Measurements from ENCODE around the gene LRRC74A. TPM values are rescaled to one million over a fixed set of nuclear protein-coding genes. Genes with fewer than 3 reads are reported as not detected.

The LRRC74A gene
- total and polyA plus RNA-seq, 9 of the 15 experiments (the other 6 are each of a cell fraction or from before 2014, with no cell fraction given) = not detected

DNA sequence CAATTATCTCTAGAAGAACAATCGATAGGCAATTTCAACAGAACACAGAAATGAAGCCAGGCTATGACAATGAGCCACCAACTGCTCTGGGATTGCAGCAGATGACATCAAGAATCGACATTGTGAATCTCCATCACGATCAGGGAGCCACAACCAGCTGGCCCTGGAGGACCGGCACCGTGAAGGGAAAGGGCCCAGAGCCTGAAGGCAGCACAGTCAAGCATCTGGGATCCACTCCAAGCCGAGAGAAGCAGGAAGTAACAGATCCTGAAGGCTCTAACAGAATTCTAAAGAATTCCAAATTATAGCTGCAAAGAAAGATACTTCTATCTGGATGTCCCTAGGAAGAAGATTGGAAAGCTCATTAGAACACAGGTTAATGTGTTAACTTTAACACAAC, 61.0 kb downstream of the LRRC74A start:
- no peaks in the 10 kb centered on the region for H3K36me3 ChIP-seq (ENCODE audit: control insufficient read depth, insufficient read depth, low read length)
- WGBS (ENCODE audit: insufficient coverage, low coverage, missing lambda C conversion rate) = 0% methylated on average over 6 of the region's 6 CpGs
- ChIA-PET CTCF (ENCODE audit: low intra/inter-chr PET ratio) (no interaction called here), POLR2A (no interaction called here)
- intact Hi-C loops (cut with micrococcal nuclease) (no loop called here), in situ Hi-C loops (cut with MboI) (no loop called here)
- H3K4me2 ChIP-seq (ENCODE audit: insufficient read depth, low read length) = no peak overlapping the region
- DNase-seq (ENCODE audit: extremely low read depth in 1 of 4, low spot score in 3 of 4) (no peak), FAIRE-seq (no peak), ATAC-seq (no peak)
- no peak overlapping the region for H3K9ac ChIP-seq (ENCODE audit: insufficient read depth in 1 of 2, low read depth in 2 of 2, low read length in 2 of 2)
- no peaks in the 10 kb centered on the region for H3K79me2 ChIP-seq (ENCODE audit: control insufficient read depth, insufficient read depth, low read length)
- H3K4me3 ChIP-seq = no peak overlapping the region
- no peak overlapping the region for H3K27ac ChIP-seq (ENCODE audit: extremely low read depth, low read depth, low read length)
- H4K20me1 ChIP-seq (replicated peaks; ENCODE audit: control insufficient read depth, insufficient read depth, low read length) = no peaks in the 10 kb centered on the region
- no TSS peak for BruUV-seq (replicated peaks)
- no peaks in the 10 kb centered on the region for H3K9me1 ChIP-seq (ENCODE audit: control insufficient read depth, insufficient read depth, low read length)
- no peaks in the 10 kb centered on the region for H3K9me3 ChIP-seq (replicated peaks; ENCODE audit: control insufficient read depth, insufficient read depth, low read depth, low read length)
- TF ChIP-seq CREBBP (IDR thresholded peaks at IDR 0.05; ENCODE audit: low read depth, low read length) = no peak
- peaks cover 0 to 8% of the 10 kb centered on the region in 2 experiments; a peak in 1 of 5 replicates for H3K4me1 ChIP-seq (replicated peaks in 1 of 2; ENCODE audit: control insufficient read depth in 2 of 2, insufficient read depth in 2 of 2, low read length in 2 of 2)
- no peak overlapping the region for H2AFZ ChIP-seq (ENCODE audit: low read depth, low read length)
- peaks cover 4 to 41% of the 10 kb centered on the region in 2 experiments; a peak in 4 of 5 replicates for H3K27me3 ChIP-seq (ENCODE audit: control insufficient read depth in 2 of 2, insufficient read depth in 2 of 2, low read length in 2 of 2)

DNA sequence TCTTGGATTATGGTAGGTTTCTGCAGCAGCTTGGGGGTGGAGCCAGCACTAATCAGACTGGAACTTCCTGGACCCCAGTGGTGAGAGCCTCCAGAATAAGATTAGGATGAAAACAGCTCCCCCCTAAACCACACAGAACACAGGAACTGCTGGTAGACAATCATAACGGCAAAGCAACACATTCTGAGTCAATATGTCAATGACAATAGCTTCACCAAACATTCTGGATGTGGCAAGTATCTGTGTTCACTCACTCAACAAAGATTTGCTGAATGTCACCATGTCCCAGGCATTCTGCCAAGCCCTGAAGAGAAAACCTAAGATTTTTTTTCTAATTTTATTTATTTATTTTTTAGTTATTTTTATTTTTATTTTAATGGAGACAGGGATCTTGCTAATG, 65.2 kb downstream of the LRRC74A start:
- WGBS (ENCODE audit: insufficient coverage, low coverage, missing lambda C conversion rate) = 6% methylated on average over 1 of the region's 1 CpG
- no peak overlapping the region for H3K4me3 ChIP-seq
- H3K27ac ChIP-seq (ENCODE audit: extremely low read depth, low read depth, low read length) = no peak overlapping the region
- H3K9ac ChIP-seq (ENCODE audit: insufficient read depth in 1 of 2, low read depth in 2 of 2, low read length in 2 of 2) = no peak overlapping the region
- in situ Hi-C loops (cut with MboI) (no loop called here), intact Hi-C loops (cut with micrococcal nuclease) (no loop called here)
- H2AFZ ChIP-seq (ENCODE audit: low read depth, low read length) = no peak overlapping the region
- no peaks in the 10 kb centered on the region for H3K4me1 ChIP-seq (replicated peaks in 1 of 2; ENCODE audit: control insufficient read depth in 2 of 2, insufficient read depth in 2 of 2, low read length in 2 of 2)
- no peaks in the 10 kb centered on the region; the same call in 1 of the 2 replicates for H3K9me3 ChIP-seq (replicated peaks; ENCODE audit: control insufficient read depth, insufficient read depth, low read depth, low read length)
- H3K4me2 ChIP-seq (ENCODE audit: insufficient read depth, low read length) = no peak overlapping the region
- no TSS peak for BruUV-seq (replicated peaks)
- H4K20me1 ChIP-seq (replicated peaks; ENCODE audit: control insufficient read depth, insufficient read depth, low read length) = no peaks in the 10 kb centered on the region
- CTCF ChIA-PET (ENCODE audit: low intra/inter-chr PET ratio) = no interaction called here
- no peak for FAIRE-seq
- no peaks in the 10 kb centered on the region for H3K9me1 ChIP-seq (ENCODE audit: control insufficient read depth, insufficient read depth, low read length)
- H3K79me2 ChIP-seq (ENCODE audit: control insufficient read depth, insufficient read depth, low read length) = no peaks in the 10 kb centered on the region
- POLR2A ChIA-PET = no interaction called here
- no peaks in the 10 kb centered on the region for H3K36me3 ChIP-seq (ENCODE audit: control insufficient read depth, insufficient read depth, low read length)
- peaks cover 0 to 23% of the 10 kb centered on the region in 2 experiments; a peak in 3 of 5 replicates for H3K27me3 ChIP-seq (ENCODE audit: control insufficient read depth in 2 of 2, insufficient read depth in 2 of 2, low read length in 2 of 2)
- ATAC-seq = no peak
- DNase-seq (ENCODE audit: extremely low read depth in 1 of 4, low spot score in 3 of 4) = no peak
- TF ChIP-seq, protein P1, sequence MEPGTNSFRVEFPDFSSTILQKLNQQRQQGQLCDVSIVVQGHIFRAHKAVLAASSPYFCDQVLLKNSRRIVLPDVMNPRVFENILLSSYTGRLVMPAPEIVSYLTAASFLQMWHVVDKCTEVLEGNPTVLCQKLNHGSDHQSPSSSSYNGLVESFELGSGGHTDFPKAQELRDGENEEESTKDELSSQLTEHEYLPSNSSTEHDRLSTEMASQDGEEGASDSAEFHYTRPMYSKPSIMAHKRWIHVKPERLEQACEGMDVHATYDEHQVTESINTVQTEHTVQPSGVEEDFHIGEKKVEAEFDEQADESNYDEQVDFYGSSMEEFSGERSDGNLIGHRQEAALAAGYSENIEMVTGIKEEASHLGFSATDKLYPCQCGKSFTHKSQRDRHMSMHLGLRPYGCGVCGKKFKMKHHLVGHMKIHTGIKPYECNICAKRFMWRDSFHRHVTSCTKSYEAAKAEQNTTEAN (CRISPR knock-in tag; IDR thresholded peaks at IDR 0.05) = no peak
- TF ChIP-seq ZNF197 (CRISPR knock-in tag; IDR thresholded peaks at IDR 0.05; ENCODE audit: low read depth) (no peak), KHSRP (IDR thresholded peaks at IDR 0.05) (no peak), GTF3C2 (IDR thresholded peaks at IDR 0.05; ENCODE audit: borderline replicate concordance, extremely low read depth, insufficient read length) (no peak), EWSR1 (IDR thresholded peaks at IDR 0.05; ENCODE audit: borderline replicate concordance, low read depth, partially characterized antibody) (no peak), HMG20B (CRISPR knock-in tag; IDR thresholded peaks at IDR 0.05) (no peak), TOE1 (IDR thresholded peaks at IDR 0.05; ENCODE audit: borderline replicate concordance) (no peak), TOE1 (CRISPR knock-in tag; IDR thresholded peaks at IDR 0.05; ENCODE audit: borderline replicate concordance, low read depth) (no peak), RFX1 (IDR thresholded peaks at IDR 0.05) (no peak), CBX1 (IDR thresholded peaks at IDR 0.05; ENCODE audit: low read depth) (no peak), NFE2 (IDR thresholded peaks at IDR 0.05; ENCODE audit: low read depth) (no peak), MYBL2 (IDR thresholded peaks at IDR 0.05; ENCODE audit: low read depth) (no peak), MYBL2 (CRISPR knock-in tag; IDR thresholded peaks at IDR 0.05; ENCODE audit: borderline replicate concordance) (no peak)

Measured in K562 (cell line).